ENCODE measurements around the gene KLHL40. TPM values are rescaled to one million over a fixed set of nuclear protein-coding genes. Genes with fewer than 3 reads are reported as not detected.

Gene KLHL40
- total RNA-seq, 2 donors from 2014 or later, result not detected

- no peaks in the 10 kb centered on the region for H3K9me3 ChIP-seq
- H3K36me3 ChIP-seq, result no peaks in the 10 kb centered on the region
- no peak overlapping the region for H3K4me3 ChIP-seq
- no peak for TF ChIP-seq CTCF (IDR thresholded peaks at IDR 0.05)
- no peaks in the 10 kb centered on the region for H3K27me3 ChIP-seq (replicated peaks; ENCODE audit: insufficient read depth)
- ATAC-seq (ENCODE audit: insufficient number of reproducible peaks, low FRiP score, low read depth) (no peak), DNase-seq (ENCODE audit: low spot score) (no peak)
- no peaks in the 10 kb centered on the region for H3K4me1 ChIP-seq (ENCODE audit: control insufficient read depth in 1 of 2, low read depth in 2 of 2)
- H3K27ac ChIP-seq, result no peak overlapping the region
These were observed 9.0 kb downstream of the KLHL40 start for GRCh38 chr3:42694366-42694765.

GRCh38 chr3:42696356-42697288 is 11.3 kb downstream of the KLHL40 start:
- no peaks in the 10 kb centered on the region for H3K27me3 ChIP-seq (replicated peaks; ENCODE audit: insufficient read depth)
- TF ChIP-seq CTCF (IDR thresholded peaks at IDR 0.05), result no peak
- ATAC-seq (ENCODE audit: insufficient number of reproducible peaks, low FRiP score, low read depth), result no peak
- H3K4me3 ChIP-seq, result no peak overlapping the region
- peaks cover 0 to 8% of the 10 kb centered on the region in 2 donors for H3K4me1 ChIP-seq (ENCODE audit: control insufficient read depth in 1 of 2, low read depth in 2 of 2)
- H3K27ac ChIP-seq, result no peak overlapping the region
- no peaks in the 10 kb centered on the region for H3K9me3 ChIP-seq
- DNase-seq (ENCODE audit: low spot score), result no peak
- H3K36me3 ChIP-seq, result no peaks in the 10 kb centered on the region

- ATAC-seq (ENCODE audit: insufficient number of reproducible peaks, low FRiP score, low read depth) (no peak), DNase-seq (ENCODE audit: low spot score) (no peak)
- peaks cover 0 to 16% of the 10 kb centered on the region in 2 donors for H3K4me1 ChIP-seq (ENCODE audit: control insufficient read depth in 1 of 2, low read depth in 2 of 2)
- H3K27ac ChIP-seq, result no peak overlapping the region
- no peak for TF ChIP-seq CTCF (IDR thresholded peaks at IDR 0.05)
- H3K36me3 ChIP-seq, result no peaks in the 10 kb centered on the region
- no peaks in the 10 kb centered on the region for H3K27me3 ChIP-seq (replicated peaks; ENCODE audit: insufficient read depth)
- no peaks in the 10 kb centered on the region for H3K9me3 ChIP-seq
- no peak overlapping the region for H3K4me3 ChIP-seq
These were observed 12.1 kb downstream of the KLHL40 start for GRCh38 chr3:42697289-42698051.

GRCh38 chr3:42698216-42698910 is 13.0 kb downstream of the KLHL40 start:
- no peak for TF ChIP-seq CTCF (IDR thresholded peaks at IDR 0.05)
- no peak overlapping the region for H3K4me3 ChIP-seq
- H3K27ac ChIP-seq, result no peak overlapping the region
- ATAC-seq (ENCODE audit: insufficient number of reproducible peaks, low FRiP score, low read depth) (no peak), DNase-seq (ENCODE audit: low spot score) (no peak)
- H3K27me3 ChIP-seq (replicated peaks; ENCODE audit: insufficient read depth), result no peaks in the 10 kb centered on the region
- no peaks in the 10 kb centered on the region for H3K36me3 ChIP-seq
- peaks cover 0 to 17% of the 10 kb centered on the region in 2 donors for H3K4me1 ChIP-seq (ENCODE audit: control insufficient read depth in 1 of 2, low read depth in 2 of 2)
- H3K9me3 ChIP-seq, result no peaks in the 10 kb centered on the region

- H3K27me3 ChIP-seq (replicated peaks; ENCODE audit: insufficient read depth), result no peaks in the 10 kb centered on the region
- no peaks in the 10 kb centered on the region for H3K36me3 ChIP-seq
- ATAC-seq (ENCODE audit: insufficient number of reproducible peaks, low FRiP score, low read depth) (no peak), DNase-seq (ENCODE audit: low spot score) (no peak)
- no peak overlapping the region for H3K27ac ChIP-seq
- no peaks in the 10 kb centered on the region for H3K9me3 ChIP-seq
- no peak for TF ChIP-seq CTCF (IDR thresholded peaks at IDR 0.05)
- H3K4me3 ChIP-seq, result no peak overlapping the region
- peaks cover 0 to 17% of the 10 kb centered on the region in 2 donors for H3K4me1 ChIP-seq (ENCODE audit: control insufficient read depth in 1 of 2, low read depth in 2 of 2)
These were observed 13.5 kb downstream of the KLHL40 start for GRCh38 chr3:42698911-42699230.
